Heart right ventricle (tissue), 16 donors: ENCODE measurements around the gene ENDOV. TPM values are rescaled to one million over a fixed set of nuclear protein-coding genes. Genes with fewer than 3 reads are reported as not detected.

Experiments
- ATAC-seq, 8 donors: fragments of 200-7000 bp; cut with Tn5 transposase; one replicate each; pipeline ENCODE4 v1.9.1; 2020; ENCODE audit warnings: mild to moderate bottlenecking in 8 of 8, moderate library complexity in 8 of 8, moderate number of reproducible peaks in 1 of 8
- DNase-seq, 2 donors: peaks; one replicate each; pipeline ENCODE4 v3.0.0-alpha.2; 2020
- H3K27ac ChIP-seq, 10 donors: fragments of 200-600 bp; sonication (generic) in 2 of 10; one replicate each; pipeline versions ENCODE4 v1.5.0 to v1.8.0; 2020 to 2022; ENCODE audit warnings: mild to moderate bottlenecking in 3 of 10
- H3K27me3 ChIP-seq, 7 donors: fragments of 200-600 bp; one replicate each; pipeline ENCODE4 v1.8.0; 2021 to 2022; ENCODE audit warnings: mild to moderate bottlenecking in 2 of 7
- H3K36me3 ChIP-seq, 9 donors: fragments of 200-600 bp; sonication (generic) in 1 of 9; one replicate each; pipeline versions ENCODE4 v1.5.0 to v1.8.0; 2020 to 2022; ENCODE audit warnings: mild to moderate bottlenecking in 2 of 9
- H3K4me1 ChIP-seq, 9 donors: fragments of 200-600 bp; sonication (generic) in 1 of 9; one replicate each; pipeline versions ENCODE4 v1.5.0 to v1.8.0; 2020 to 2022; ENCODE audit warnings: mild to moderate bottlenecking in 4 of 9
- H3K4me3 ChIP-seq, 10 donors: fragments of 200-600 bp; sonication (generic) in 2 of 10; one replicate each; pipeline versions ENCODE4 v1.5.0 to v1.8.0; 2020 to 2022; ENCODE audit warnings: mild to moderate bottlenecking in 7 of 10, moderate library complexity in 2 of 10
- H3K9me3 ChIP-seq, 11 donors: fragments of 200-600 bp in 10 of 11; sonication (generic) in 2 of 11; one replicate each; pipeline versions ENCODE4 v1.5.0 to v1.8.0; 2013 to 2022; ENCODE audit warnings: mild to moderate bottlenecking in 2 of 11, control low read depth in 1 of 11, moderate library complexity in 1 of 11
- WGBS, 2 donors: extraction: QIAGEN DNeasy Blood & Tissue Kit; methylation state at CpG; one replicate each; pipeline ENCODE4 v1.1.7; 2013; ENCODE audit warnings: inconsistent platforms in 1 of 2; 5-methylcytosine and 5-hydroxymethylcytosine counted together
- intact Hi-C, 10 donors: fragments of 100-400 bp; cut with DNase I; formaldehyde crosslinking; loops; one replicate each; pipeline versions ENCODE4 v1.11.1 to v1.14.2; 2022
- polyA plus RNA-seq, 2 donors: library from polyadenylated mRNA; stranded (reverse); fragments of 200-250 nt; gene quantifications; one replicate each; pipeline ENCODE4 v1.2.3, GENCODE V29; 2013
- total RNA-seq, 10 donors: library from RNA; stranded (reverse); fragmentation: NEBNext Ultra II Directional in 3 of 10; extraction: Animal tissue kit (Norgen Biotek cat#: 25700) in 3 of 10; gene quantifications; one replicate each; pipeline versions ENCODE4 v1.2.1 to v1.2.4, GENCODE V29; 2021 to 2023
- TF ChIP-seq, protein P1 (sequence below), 9 donors: fragments of 200-600 bp; sonication (generic) in 2 of 9; IDR thresholded peaks; one replicate each; pipeline versions ENCODE4 v1.5.0 to v1.8.0; 2021 to 2022; ENCODE audit warnings: antibody characterized with exemption in 9 of 9, mild to moderate bottlenecking in 5 of 9, moderate library complexity in 1 of 9
- donor health status: Arrhythmogenic right ventricular cardiomyopathy.
- donor health status: ischemic (EF 13 %, LVEDD 7.1; RV severe dilation, severe dysfunction).
- donor health status: healthy with polysubstance abuse.
- donor health status: DM: no; HTN: yes; CAD: no.
- donor health status: DM: no; HTN: no; CAD: no.
- donor health status: ischemic (EF 25% LVEDD 6.9; RV normal size, moderate dysfunction).
- donor health status: ischemic (EF 25% LVEDD 5.7; RV mildly dilated, moderate dysfunction).
- donor health status: healthy.
- donor health status: DM: yes; HTN: yes; CAD: no.
- donor health status: Ischemic cardiomyopathy.
- donor health status: ischemic (EF 35%, LVEDD 5.7; RV mildly dilated, moderate dysfunction).
- donor health status: nonischemic (EF 11% LVEDD 7.7; RV severe dilation, severe dysfunction).
- donor health status: DM: yes; HTN: yes; CAD: no.
- donor health status: PGD.
- donor health status: ischemic (EF 29% LVEDD 5.4; RV normal size, mild dysfunction).
- donor health status: nonischemic (EF 23%, LVEDD 6.1; RV moderate dilation, normal function).

The ENDOV gene
- total and polyA plus RNA-seq, 12 donors, result 7.7 to 19.9 (median 12.6) TPM

DNA sequence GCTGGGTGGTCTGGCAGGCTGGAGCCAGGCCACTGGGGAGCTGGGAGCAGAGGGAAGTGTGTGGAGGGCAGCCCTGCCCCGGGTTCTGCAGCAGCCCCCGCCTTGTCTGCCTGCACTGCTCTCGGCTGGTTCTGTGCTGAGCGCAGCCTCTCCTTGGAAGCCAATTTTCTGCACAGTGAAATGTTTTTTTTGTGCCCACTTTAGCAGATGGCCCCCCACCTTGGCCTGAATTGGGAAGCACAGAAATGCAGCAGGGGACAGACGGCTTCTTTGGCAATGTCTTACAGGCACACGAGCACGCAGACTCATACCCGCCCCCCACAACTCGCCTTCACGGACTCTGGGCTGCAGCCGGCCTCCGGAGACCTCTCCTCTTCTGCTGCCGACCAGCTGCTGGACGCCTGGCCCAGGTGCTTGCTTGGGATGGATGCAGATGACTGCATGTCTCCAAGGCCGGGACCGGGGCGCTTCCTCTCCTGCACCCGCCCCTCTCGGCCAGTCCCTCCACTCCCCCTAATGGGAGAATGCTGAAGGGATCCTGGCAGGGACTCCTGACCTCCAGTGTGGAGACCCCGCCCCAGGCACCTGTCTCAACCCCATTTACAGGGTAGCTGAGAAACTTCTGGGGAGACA is 46.7 kb downstream of the ENDOV start:
- TF ChIP-seq, protein P1, sequence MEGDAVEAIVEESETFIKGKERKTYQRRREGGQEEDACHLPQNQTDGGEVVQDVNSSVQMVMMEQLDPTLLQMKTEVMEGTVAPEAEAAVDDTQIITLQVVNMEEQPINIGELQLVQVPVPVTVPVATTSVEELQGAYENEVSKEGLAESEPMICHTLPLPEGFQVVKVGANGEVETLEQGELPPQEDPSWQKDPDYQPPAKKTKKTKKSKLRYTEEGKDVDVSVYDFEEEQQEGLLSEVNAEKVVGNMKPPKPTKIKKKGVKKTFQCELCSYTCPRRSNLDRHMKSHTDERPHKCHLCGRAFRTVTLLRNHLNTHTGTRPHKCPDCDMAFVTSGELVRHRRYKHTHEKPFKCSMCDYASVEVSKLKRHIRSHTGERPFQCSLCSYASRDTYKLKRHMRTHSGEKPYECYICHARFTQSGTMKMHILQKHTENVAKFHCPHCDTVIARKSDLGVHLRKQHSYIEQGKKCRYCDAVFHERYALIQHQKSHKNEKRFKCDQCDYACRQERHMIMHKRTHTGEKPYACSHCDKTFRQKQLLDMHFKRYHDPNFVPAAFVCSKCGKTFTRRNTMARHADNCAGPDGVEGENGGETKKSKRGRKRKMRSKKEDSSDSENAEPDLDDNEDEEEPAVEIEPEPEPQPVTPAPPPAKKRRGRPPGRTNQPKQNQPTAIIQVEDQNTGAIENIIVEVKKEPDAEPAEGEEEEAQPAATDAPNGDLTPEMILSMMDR (IDR thresholded peaks at IDR 0.05), result no peak
- peaks cover 0 to 31% (median 21%) of the 10 kb centered on the region in 7 donors for H3K27me3 ChIP-seq
- no peak for DNase-seq
- intact Hi-C loops, result no loop called here
- H3K9me3 ChIP-seq, result no peaks in the 10 kb centered on the region
- no peak overlapping the region for H3K27ac ChIP-seq
- no peak for ATAC-seq
- no peaks in the 10 kb centered on the region for H3K36me3 ChIP-seq
- peaks cover 1 to 20% (median 9%) of the 10 kb centered on the region in 9 donors for H3K4me1 ChIP-seq
- H3K4me3 ChIP-seq, result no peak overlapping the region
- 57 to 64% methylated on average over 20 of the region's 20 CpGs for WGBS, 2 donors

DNA sequence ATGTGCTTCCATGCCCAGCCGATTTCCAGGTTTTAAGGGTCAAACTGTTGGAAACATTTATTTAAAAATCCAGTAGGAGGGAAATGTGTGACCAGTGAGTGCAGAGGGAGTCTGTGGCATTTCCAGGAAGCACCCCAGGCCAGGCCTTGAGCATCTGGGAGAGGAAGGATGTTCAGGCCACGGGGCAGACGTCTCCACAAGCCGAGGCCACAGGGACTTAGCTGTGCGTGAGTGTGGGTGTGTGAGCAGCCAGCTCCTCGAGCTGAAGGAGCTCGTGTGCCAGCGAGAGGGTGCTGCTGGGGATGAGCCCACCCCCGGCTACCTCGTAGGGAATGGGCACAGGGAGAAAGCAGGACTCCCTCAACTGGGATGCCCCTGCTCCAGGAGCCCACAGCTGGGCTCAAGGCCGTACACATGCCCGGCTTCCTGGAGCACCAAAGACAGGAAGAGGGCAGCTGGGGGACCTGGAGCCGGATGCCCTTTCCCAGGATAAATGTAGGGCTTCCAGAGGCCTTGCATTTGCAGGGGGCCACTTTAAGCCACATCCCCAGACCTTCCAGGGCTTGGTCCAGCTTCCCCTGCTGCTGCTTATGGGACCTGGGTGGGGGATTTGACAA is 48.9 kb downstream of the ENDOV start:
- Histone ChIP-seq H3K27me3 (peaks cover 0 to 51% (median 41%) of the 10 kb centered on the region in 7 donors), H3K4me3 (no peak overlapping the region), H3K27ac (no peak overlapping the region), H3K36me3 (no peaks in the 10 kb centered on the region), H3K9me3 (no peaks in the 10 kb centered on the region), H3K4me1 (peaks cover 0 to 11% (median 0%) of the 10 kb centered on the region in 9 donors)
- no peak for DNase-seq
- intact Hi-C loops, result no loop called here
- ATAC-seq, result no peak
- TF ChIP-seq, protein P1 (IDR thresholded peaks at IDR 0.05), result no peak
- 68 to 70% methylated on average over 13 of the region's 13 CpGs for WGBS, 2 donors

DNA sequence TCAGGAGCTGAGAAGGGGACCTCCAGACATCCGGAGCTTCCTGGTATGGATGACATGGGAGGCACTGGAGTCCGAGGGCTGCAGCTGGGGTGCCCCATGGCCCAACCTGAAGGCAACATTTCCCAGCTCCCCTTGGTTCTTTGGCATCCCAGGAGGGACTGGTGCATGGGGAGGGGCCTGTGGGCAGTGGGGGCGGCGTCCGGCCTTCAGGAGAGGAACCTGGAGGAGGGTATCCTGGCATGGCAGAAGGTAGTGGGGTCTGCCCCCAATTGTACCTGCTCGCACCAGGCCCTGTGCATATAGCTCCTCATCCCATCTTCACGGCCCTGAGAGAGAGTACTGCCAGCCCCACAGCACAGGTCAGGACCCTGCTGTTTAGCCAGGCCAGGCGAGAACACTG is 49.5 kb downstream of the ENDOV start:
- H3K4me1 ChIP-seq, result peaks cover 0 to 11% (median 0%) of the 10 kb centered on the region in 9 donors
- ATAC-seq, result no peak
- H3K27me3 ChIP-seq, result peaks cover 0 to 57% (median 47%) of the 10 kb centered on the region in 7 donors
- DNase-seq, result no peak
- intact Hi-C loops, result no loop called here
- H3K36me3 ChIP-seq, result no peaks in the 10 kb centered on the region
- WGBS, 2 donors, result 70 to 82% methylated on average over 8 of the region's 8 CpGs
- no peak overlapping the region for H3K27ac ChIP-seq
- no peaks in the 10 kb centered on the region for H3K9me3 ChIP-seq
- TF ChIP-seq, protein P1 (IDR thresholded peaks at IDR 0.05), result no peak
- H3K4me3 ChIP-seq, result no peak overlapping the region

DNA sequence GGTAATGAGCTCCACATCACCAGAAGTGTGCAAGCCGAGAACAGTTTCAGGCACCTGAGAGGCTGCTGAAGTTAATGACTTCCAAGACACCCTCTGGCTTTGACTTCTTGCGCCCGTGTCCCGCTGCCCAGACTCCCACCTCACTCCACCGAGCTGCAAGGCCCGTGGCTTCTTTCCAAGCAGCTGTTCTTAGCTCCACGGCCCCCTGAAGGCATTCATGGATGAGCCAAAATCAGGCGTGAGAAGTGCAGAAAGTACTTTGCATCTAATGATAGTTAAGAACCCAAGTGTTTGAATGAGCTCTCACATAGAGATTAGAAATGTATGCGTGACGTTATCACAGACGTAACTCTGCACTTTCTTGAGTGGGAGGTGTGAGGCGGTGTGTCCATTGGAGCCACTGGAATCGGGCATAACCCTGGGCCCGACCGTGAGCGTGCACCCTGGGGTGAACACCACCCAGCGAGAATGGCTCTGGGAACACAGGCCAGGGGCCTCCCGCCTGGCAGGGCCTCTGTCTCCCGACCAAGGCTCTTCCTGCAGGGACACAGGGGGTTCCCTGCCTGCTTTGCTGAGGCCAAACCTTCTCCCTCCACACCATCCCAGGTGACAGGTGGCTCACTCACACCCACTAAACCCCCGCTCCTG is 50.5 kb downstream of the ENDOV start:
- ATAC-seq, result no peak
- TF ChIP-seq, protein P1 (IDR thresholded peaks at IDR 0.05), result no peak
- no peak for DNase-seq
- Histone ChIP-seq H3K4me1 (peaks cover 0 to 10% (median 0%) of the 10 kb centered on the region in 9 donors), H3K9me3 (no peaks in the 10 kb centered on the region), H3K27me3 (peaks cover 0 to 67% (median 56%) of the 10 kb centered on the region in 7 donors), H3K27ac (no peak overlapping the region), H3K4me3 (no peak overlapping the region), H3K36me3 (no peaks in the 10 kb centered on the region)
- 65 to 67% methylated on average over 20 of the region's 20 CpGs for WGBS, 2 donors
- intact Hi-C loops, result no loop called here
